HG03025 (cell line): ENCODE data around the gene MICALL1.

Source experiments
- ATAC-seq: cut with Tn5 transposase; IDR thresholded peaks from one replicate; pipeline ENCODE4 v1.9.1; 2021; ENCODE audit warnings: mild to moderate bottlenecking, moderate library complexity; ENCODE audit not compliant: unreplicated experiment, low FRiP score

Gene MICALL1

DNA sequence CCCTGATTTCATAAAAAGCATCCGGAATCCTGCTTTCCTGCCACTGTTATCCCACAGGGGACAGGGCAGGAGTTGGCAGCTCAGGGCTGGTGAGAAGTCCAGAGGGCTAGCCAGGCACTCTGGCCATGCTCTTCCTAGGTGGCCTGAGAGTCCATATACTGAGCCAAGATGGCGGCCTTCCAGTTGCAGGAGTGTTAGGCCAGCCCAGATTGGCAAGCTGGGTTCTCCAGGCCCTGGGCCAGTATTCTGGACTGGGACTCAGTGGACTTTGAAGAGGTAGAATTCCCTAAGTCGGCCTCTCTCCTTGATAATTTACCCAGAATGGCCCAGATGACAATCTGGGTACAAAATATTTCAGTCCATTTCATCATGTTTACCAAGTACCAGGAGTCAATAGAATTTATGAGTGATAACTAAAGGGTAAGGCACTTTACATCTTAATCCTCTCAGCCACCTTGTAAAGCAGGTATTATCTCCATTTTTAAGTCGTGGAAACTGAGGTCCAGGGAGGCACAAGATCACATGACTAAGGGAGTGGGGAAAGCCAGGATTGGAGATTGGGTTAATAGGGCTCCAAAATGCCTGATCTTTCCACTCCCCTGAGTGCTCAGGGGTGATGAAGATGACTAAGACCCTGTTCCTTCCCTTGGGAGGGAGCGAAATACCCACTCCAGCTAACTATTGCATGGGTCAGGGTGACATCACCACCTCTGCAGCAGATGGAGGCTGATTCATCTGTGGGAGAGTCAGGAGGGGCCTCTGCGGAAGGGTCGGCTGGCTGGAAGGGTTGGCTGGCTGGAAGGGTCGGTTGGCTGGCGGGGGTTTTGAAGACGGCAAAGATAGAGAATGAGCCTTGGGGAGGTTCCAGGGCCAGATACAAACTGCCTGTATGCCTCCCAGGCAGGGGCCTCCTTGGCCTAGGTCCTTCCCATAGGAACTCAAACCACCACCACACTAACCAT, 1.2 kb upstream of the MICALL1 start:
- ATAC-seq: no peak

GRCh38 chr22:37906364-37907008, 389 bp downstream of the MICALL1 start:
- no peak for ATAC-seq

DNA sequence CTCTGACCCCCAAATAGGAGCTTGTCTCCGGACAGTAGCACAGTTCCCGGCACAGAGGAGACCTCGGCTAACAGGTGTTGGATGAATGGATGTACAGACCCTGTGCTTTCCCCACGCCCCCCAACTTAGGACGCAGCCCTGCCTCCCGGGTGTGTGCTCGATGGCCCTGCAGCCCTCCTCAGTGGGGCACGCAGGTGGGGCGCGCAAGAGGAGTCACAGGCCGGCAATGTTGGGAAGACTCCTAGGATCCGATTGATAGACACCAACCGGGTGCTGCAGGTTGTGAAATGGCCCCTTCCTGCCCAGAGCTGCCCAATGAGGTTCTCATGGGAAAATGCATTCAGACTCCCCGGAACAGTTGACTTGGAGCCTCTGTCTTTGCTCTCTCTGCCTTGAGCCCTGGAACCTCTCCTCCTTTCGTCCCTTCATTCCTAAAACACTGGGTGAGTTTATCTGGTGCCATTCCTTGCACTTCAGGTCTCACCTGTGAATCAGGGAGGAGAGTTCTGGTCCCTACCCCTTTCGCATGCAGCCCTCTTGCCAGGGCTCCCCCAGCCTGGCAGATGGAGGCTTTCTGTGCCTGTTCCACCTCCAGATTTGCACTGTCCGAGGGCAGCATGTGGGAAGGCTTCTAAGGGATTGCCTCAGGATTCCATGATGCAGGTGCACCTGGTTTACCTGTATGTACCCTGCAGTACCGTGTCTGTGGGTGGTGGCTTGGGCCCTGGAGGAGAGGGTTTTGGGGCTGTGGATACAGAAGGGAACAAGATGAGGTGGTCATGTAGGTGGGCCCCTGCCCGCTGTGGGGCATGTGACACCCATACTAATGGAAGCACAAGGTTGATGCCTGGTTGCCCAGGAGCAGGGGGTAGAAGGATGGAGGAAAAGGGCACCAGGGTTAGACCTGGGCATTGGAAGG, 1.2 kb downstream of the MICALL1 start:
- ATAC-seq: no peak

- ATAC-seq: no peak
Observed at GRCh38 chr22:37909766-37910165, 3.7 kb downstream of the MICALL1 start.

DNA sequence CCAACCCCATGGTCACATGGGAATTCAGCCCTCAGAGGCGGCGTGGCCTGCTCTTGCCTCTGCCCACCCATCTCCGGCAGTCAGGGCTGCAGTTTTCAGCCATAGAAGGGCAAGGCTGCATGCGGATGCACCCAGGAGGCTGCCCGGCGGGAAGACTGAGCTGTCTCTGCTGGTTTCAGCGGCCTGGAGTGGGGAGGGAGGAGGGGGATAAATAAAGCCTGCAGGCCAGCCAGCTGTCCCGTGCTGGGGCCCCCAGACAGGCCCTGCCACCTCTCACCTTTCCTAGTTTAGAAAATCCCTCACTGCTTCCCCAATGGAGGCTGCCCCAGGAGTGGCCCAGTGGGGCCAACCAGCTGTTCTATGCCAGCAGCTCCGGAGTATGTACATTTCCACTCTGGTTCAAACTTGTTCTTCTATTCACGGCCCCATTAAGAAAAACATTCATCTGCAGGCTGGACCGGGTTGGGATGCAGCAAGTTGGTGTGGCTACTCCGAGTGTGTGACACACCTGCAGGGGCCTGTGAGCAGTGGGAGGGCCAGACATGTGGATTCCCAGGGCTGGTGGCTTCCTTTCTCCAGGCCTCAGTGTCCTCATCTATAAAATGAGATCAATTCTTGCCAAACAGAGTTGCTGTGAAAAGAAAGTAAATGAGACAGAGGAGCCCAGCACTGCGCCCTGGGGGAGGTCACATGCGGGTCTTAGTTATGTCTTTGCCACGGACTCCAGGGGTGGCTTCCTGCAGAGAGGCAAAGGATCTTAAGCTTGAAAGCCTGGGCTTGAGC, 5.0 kb downstream of the MICALL1 start:
- ATAC-seq: no peak

DNA sequence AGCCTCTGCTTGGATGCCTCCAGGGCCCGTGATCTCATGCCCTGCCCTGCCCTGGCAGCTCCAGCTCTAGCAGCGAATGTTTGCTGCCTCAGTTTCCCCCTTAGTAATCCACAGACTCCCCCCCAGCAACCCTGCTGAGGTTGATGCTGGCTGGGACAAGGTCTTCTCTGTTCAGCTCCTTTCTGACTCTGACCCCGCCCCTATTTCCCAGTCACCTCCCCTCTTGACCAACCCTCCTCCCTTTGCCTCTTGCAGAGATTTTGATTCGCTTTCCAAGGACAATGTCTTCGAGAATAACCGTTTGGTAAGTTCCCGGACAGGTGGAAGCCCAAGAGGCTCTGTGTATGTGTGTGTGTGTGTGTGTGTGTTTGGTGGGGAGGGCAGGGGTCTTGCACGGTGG, 5.6 kb downstream of the MICALL1 start:
- ATAC-seq: no peak

DNA sequence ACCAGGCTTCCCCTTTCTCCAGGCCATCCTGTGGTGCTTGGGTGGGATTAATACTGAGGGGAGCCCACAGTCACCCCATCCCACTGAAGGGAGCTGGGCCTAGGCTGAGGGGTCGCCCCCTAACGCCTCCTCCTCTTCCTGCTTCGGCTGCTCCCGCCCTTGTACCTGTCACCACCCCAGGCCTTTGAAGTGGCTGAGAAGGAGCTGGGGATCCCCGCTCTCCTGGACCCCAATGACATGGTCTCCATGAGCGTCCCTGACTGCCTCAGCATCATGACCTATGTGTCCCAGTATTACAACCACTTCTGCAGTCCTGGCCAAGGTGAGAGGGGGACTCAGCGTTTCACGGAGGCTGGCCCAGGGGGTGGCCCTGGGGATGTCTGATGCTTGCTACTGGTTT, 6.1 kb downstream of the MICALL1 start:
- no peak for ATAC-seq

DNA sequence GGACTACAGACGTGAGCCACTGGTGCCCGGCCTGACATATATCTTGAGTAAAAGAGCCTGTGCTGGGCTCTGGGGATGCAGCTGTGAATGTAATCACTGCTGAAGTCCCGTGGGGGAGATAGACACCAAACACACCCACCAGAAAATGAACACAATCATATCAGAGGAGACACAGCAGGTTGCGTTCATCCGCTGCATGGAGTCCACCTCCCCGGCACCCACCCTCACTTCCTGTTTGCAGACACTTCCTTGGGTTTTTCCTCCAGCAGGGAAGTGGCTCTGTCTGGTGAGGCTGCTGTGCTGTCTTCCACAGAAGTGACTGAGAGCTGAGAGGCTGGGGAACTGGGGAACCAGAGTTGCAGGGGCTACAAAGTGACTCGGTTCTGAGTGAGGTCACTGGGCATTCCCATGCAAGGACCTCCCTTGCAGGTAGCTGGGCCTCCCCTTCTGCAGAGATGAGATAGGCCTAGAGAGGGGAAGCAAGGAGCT, 7.2 kb downstream of the MICALL1 start:
- no peak for ATAC-seq

DNA sequence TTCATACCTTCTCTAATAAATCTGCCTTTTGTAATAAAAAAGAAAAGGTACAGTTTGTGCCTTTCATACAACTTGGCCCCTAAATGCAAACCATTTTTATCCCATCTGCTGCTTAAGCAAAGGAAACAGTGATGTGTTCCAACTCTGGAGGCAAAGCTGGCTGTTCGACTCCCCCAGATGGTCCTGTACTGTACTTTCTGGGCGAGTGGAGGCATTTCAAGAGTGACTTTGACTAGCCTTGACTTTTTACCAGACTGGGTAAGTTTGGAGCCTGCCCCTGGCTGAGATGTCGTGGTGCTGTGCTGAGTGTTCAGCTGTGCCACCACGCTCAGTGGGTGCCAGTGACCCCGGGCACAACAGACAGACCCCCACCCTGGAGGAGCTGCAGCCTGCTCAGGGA, 10.2 kb downstream of the MICALL1 start:
- no peak for ATAC-seq

DNA sequence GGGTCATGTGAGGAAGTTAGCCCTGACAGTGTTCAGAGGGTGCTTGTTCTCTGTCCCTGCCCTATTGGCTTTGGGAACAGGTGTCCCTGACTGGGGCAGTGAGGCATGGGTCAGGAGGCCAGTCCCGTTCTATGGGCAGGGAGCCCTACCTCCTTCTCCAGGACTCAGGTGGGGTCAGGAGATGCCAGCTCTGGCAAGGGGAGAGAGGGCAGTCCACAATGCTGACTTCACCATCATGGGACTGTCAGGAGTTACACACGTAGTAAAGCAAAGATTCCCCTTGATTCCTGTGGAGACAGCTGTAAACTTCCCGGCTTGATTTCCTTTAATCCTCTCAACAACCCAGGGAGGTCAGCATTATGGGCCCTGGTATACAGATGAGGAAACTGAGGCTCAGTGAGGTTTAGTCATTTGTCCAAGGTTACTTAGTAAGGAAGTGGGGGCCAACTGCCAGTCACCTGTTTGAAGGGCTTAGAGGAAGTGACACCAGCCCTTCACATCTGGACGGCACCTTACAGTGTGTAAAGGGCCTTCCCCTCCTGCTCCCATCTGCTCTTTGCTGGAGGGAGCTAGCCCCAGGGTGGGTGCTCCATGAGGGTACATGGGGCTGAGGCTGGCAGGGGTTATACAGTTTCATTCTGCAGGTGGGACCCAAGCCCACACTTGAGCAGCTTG, 11.9 kb downstream of the MICALL1 start:
- ATAC-seq: no peak

DNA sequence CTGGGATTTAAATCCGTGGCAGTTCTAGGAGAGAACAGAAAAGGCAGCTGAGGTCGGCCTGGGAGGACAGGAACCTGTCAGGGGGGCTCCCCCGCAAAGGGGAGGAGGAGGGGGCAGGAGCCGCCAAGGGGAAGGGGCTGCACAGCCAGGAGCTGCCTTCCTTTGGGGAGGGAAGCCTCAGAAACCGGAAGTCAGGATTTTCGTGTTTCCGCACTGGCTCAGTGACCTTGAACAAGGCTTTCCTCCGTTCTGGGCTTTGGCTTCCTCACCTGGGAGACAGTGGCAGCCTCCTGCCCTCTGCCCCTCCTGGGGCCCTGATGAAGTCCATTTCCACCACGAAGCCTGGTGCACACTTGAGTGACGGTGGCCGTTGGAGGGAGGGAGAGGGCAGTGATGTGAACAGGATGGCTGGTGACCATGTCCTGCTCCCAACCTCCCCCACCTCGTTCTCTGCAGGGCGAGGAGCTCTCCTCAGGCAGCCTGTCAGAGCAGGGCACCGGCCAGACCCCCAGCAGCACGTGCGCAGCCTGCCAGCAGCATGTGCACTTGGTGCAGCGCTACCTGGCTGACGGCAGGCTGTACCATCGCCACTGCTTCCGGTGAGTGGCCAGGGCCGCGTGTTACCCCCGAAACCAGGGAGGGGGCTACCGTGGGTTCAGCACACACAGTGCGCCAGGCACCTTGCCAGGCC, 12.6 kb downstream of the MICALL1 start:
- ATAC-seq: no peak

GRCh38 chr22:37920126-37920525, 14.0 kb downstream of the MICALL1 start:
- ATAC-seq: no peak

- ATAC-seq: no peak
Observed at GRCh38 chr22:37922191-37922590, 16.1 kb downstream of the MICALL1 start.

GRCh38 chr22:37923927-37924326, 17.8 kb downstream of the MICALL1 start:
- no peak for ATAC-seq

DNA sequence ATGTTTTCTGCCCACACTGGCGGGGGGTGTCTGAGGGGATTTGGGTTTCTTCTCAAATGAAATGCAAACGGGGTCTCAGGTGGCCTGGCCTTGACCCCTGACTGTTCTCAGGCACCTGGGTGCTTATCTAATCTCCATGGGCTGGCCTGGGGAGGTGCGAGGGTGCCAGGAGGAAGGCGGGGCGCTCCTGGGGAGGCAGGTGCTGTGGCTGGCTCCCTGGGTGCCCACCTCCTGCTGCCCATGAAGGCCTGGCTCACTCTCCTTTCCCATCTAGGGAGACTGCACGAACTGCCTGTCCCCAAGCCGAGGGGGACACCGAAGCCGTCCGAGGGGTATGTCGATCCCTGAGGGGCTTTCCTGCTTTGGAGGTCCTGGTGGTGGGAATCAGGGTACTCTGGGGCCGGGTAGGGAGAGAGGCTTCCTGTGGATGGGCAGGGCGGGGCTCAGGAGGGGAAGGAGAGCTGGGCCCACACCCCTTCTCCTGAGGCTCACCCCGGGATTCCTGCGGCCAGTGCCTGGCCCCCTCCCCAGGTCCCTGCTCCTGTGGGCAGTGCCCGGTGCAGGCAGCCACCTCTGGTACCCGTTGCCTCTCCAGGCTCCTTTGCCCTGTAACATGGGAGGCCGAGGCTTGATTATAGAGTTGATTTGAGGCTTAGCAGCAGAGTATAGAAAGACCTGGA, 18.4 kb downstream of the MICALL1 start:
- ATAC-seq: no peak

- no peak for ATAC-seq
Observed at GRCh38 chr22:37925330-37925729, 19.2 kb downstream of the MICALL1 start.

GRCh38 chr22:37925767-37926166, 19.7 kb downstream of the MICALL1 start:
- no peak for ATAC-seq

DNA sequence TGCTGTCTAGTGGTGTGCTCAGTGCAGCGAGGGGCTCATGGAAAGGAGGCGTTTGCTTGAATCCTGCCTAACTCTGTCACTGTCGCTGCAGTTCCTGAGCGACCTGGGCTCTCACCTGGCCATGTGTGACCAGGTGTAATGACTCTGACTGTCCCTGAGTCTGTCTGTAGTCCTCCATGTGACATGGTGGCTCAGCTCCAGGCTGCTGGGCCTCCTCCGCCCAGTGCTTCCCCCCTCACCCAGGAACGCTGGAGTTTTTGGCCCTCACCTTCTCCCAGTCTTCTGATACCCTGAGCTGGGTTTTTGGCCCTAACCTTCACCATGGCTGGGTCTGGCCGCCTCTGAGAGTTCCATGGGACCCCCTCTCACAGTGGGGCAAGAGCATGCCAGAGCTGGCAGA, 20.3 kb downstream of the MICALL1 start:
- no peak for ATAC-seq
